ENCODE data around the gene NRXN3.

- TF ChIP-seq CTCF (conservative IDR thresholded peaks at IDR 0.05; ENCODE audit: low read depth in 2 of 2), result no peak
- TF ChIP-seq POLR2AphosphoS5 (IDR thresholded peaks at IDR 0.05; ENCODE audit: low read depth), result no peak
- TF ChIP-seq EZH2 (IDR thresholded peaks at IDR 0.05; ENCODE audit: low read depth, unreplicated experiment), result no peak
- no peak for TF ChIP-seq REST (IDR thresholded peaks at IDR 0.05; ENCODE audit: unreplicated experiment)
- no peak for TF ChIP-seq EZH2phosphoT487 (IDR thresholded peaks at IDR 0.05; ENCODE audit: unreplicated experiment)
- TF ChIP-seq ZNF462 (CRISPR knock-in tag; IDR thresholded peaks at IDR 0.05), result no peak
- TF ChIP-seq CREB1 (CRISPR knock-in tag; IDR thresholded peaks at IDR 0.05; ENCODE audit: low read depth), result no peak
- TF ChIP-seq ZNF114 (CRISPR knock-in tag; IDR thresholded peaks at IDR 0.05), result no peak
- no peak for TF ChIP-seq NANOG (IDR thresholded peaks at IDR 0.05; ENCODE audit: borderline replicate concordance)
- no peak for TF ChIP-seq JUNB (IDR thresholded peaks at IDR 0.05; ENCODE audit: unreplicated experiment)
- TF ChIP-seq ZNF331 (CRISPR knock-in tag; IDR thresholded peaks at IDR 0.05; ENCODE audit: low read depth), result no peak
- no peak for TF ChIP-seq ETS1 (IDR thresholded peaks at IDR 0.05)
Measured at GRCh38 chr14:79196216-79196615, 1026.0 kb downstream of the NRXN3 start.

All from GM23338 (cell line).